Measurements from ENCODE around the gene MAPK10.

MAPK10 gene

DNA sequence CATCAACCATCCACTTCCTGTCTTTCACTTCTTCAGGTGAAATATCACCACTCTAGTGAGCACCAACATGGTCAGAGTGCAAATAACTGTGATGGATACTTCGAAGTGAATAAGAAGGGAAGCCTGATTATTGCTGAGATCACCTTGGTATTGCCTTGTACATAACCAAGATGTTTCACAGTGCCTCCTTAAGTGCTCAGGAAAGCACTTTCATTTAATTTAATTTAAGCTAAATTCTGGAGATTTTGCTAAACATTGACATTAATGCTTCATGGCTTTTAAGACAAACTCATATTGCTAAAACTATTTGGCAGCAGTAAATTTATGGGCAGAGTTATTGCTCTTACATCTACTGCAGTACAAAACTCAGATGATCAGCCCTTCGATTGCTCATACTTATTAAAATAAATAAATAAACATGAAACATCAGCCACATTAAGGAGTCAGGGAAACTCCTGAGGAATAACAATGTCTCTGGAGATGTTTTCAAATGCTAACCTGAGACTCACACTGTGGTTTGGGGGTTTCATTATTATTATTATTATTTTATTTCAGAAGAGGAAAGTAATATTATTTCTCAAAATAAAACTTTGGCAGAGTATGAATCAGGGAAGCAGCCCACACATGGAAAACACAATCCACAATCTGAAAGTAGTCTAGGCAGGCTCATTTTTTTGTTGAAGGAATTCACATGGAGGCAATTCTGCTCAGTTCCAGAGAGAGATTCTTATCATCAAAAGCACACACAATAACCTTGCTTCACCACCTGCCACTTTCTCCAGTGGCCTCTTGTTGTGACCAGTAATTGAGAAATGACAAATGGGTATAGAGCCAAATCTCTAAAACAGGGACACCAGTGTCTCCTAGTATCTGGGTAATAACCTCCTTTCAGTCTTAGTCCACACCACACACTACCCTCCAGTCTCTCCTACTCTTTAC lies 344.2 kb downstream of the MAPK10 start:
- DNase-seq = peak; percentile 19 to 76
- Histone ChIP-seq H2BK5ac (ENCODE audit: low read depth, low read length, poor library complexity) (no peak overlapping the region), H3K27ac (ENCODE audit: low read depth, low read length) (no peak overlapping the region), H4K91ac (ENCODE audit: low read depth, low read length) (no peak overlapping the region), H3K79me2 (ENCODE audit: control insufficient read depth, insufficient read depth, low read length, poor library complexity) (no peaks in the 10 kb centered on the region), H2AFZ (ENCODE audit: insufficient read depth, low read length, poor library complexity) (no peak overlapping the region), H3K4me2 (ENCODE audit: low read length) (no peak overlapping the region), H2BK12ac (ENCODE audit: low read length) (no peak overlapping the region), H3K4me3 (ENCODE audit: low read depth, low read length) (no peak overlapping the region), H3K18ac (ENCODE audit: low read length) (no peak overlapping the region), H3K36me3 (ENCODE audit: control insufficient read depth in 1 of 2, insufficient read depth in 2 of 2, low read length in 2 of 2) (no peaks in the 10 kb centered on the region), H3K79me1 (ENCODE audit: low read length) (no peaks in the 10 kb centered on the region), H3K9me3 (ENCODE audit: insufficient read depth, low read depth, low read length) (no peaks in the 10 kb centered on the region), H3K23ac (ENCODE audit: low read length) (no peak overlapping the region), H3K4me1 (ENCODE audit: control insufficient read depth in 1 of 2, insufficient read depth in 2 of 2, low read length in 2 of 2) (peaks cover 0 to 5% of the 10 kb centered on the region in 2 experiments), H4K12ac (ENCODE audit: low read depth, low read length) (no peak overlapping the region), H2AK5ac (ENCODE audit: low read length) (no peak overlapping the region), H3K9ac (ENCODE audit: low read length) (no peak overlapping the region), H3K4ac (ENCODE audit: low read depth, low read length) (no peak overlapping the region), H3K27me3 (ENCODE audit: insufficient read depth, low read length) (no peaks in the 10 kb centered on the region), H4K8ac (ENCODE audit: low read depth, low read length) (no peak overlapping the region), H2BK120ac (ENCODE audit: insufficient read depth, low read length, poor library complexity) (no peak overlapping the region), H3K14ac (ENCODE audit: low read length) (no peak overlapping the region)
- no CpG with 5 or more reads among the region's 2 CpGs for WGBS (ENCODE audit: extremely low coverage, insufficient coverage, insufficient read length)

DNA sequence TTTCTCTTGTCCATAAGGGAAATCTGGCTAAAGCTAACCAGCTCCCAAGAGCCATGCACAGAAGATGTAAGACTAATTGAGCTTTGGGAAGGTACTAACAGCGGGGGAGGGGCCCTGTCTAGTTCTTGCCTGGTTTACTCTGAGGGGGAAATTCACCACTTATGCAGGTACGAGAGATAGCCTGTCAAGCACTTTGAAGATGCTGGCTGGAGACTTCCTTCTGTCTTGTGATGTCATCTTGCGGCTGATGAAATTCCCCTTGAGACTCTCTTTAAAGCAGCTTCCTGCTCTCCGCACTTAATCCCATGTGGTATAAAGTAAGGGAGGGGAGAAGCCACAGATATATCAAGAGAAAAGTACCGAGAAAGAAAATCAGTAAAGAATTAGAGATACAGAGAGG lies 345.3 kb downstream of the MAPK10 start:
- Histone ChIP-seq H3K9ac (ENCODE audit: low read length) (no peak overlapping the region), H4K12ac (ENCODE audit: low read depth, low read length) (no peak overlapping the region), H3K4me1 (ENCODE audit: control insufficient read depth in 1 of 2, insufficient read depth in 2 of 2, low read length in 2 of 2) (peaks cover 0 to 5% of the 10 kb centered on the region in 2 experiments), H3K27ac (ENCODE audit: low read depth, low read length) (no peak overlapping the region), H2AK5ac (ENCODE audit: low read length) (no peak overlapping the region), H3K9me3 (ENCODE audit: insufficient read depth, low read depth, low read length) (no peaks in the 10 kb centered on the region), H2BK12ac (ENCODE audit: low read length) (no peak overlapping the region), H3K4ac (ENCODE audit: low read depth, low read length) (no peak overlapping the region), H3K27me3 (ENCODE audit: insufficient read depth, low read length) (no peaks in the 10 kb centered on the region), H3K4me2 (ENCODE audit: low read length) (no peak overlapping the region), H2BK120ac (ENCODE audit: insufficient read depth, low read length, poor library complexity) (no peak overlapping the region), H3K4me3 (ENCODE audit: low read depth, low read length) (no peak overlapping the region), H4K8ac (ENCODE audit: low read depth, low read length) (no peak overlapping the region), H2BK5ac (ENCODE audit: low read depth, low read length, poor library complexity) (no peak overlapping the region), H4K91ac (ENCODE audit: low read depth, low read length) (no peak overlapping the region), H3K79me2 (ENCODE audit: control insufficient read depth, insufficient read depth, low read length, poor library complexity) (no peaks in the 10 kb centered on the region), H3K18ac (ENCODE audit: low read length) (no peak overlapping the region), H3K23ac (ENCODE audit: low read length) (no peak overlapping the region), H3K79me1 (ENCODE audit: low read length) (no peaks in the 10 kb centered on the region), H2AFZ (ENCODE audit: insufficient read depth, low read length, poor library complexity) (no peak overlapping the region), H3K14ac (ENCODE audit: low read length) (no peak overlapping the region), H3K36me3 (ENCODE audit: control insufficient read depth in 1 of 2, insufficient read depth in 2 of 2, low read length in 2 of 2) (no peaks in the 10 kb centered on the region)
- WGBS (ENCODE audit: extremely low coverage, insufficient coverage, insufficient read length) = no CpG with 5 or more reads among the region's 5 CpGs
- peak; percentile 37 to 92 for DNase-seq

DNA sequence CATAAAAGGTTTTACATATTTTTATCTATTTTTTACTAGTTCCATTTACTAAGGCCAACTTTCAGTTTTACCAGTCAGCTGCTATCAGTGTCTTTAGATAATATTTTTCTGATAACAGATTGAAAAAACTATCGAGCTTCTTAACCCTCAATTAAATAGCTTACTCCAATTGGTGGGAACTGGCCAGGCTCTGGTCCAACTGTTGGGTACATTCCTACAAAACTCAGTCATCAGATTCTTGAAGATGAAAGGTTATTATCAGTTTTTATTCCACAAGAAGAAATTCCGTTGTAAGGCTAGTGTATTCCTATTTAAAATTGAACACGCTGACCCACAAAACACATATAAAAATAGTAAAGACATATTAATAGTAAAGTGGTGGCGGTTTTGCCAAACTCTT lies 346.2 kb downstream of the MAPK10 start:
- Histone ChIP-seq H3K79me2 (ENCODE audit: control insufficient read depth, insufficient read depth, low read length, poor library complexity) (no peaks in the 10 kb centered on the region), H2BK120ac (ENCODE audit: insufficient read depth, low read length, poor library complexity) (no peak overlapping the region), H3K79me1 (ENCODE audit: low read length) (no peaks in the 10 kb centered on the region), H3K18ac (ENCODE audit: low read length) (no peak overlapping the region), H2AFZ (ENCODE audit: insufficient read depth, low read length, poor library complexity) (no peak overlapping the region), H3K9me3 (ENCODE audit: insufficient read depth, low read depth, low read length) (no peaks in the 10 kb centered on the region), H3K4me1 (ENCODE audit: control insufficient read depth in 1 of 2, insufficient read depth in 2 of 2, low read length in 2 of 2) (peaks cover 0 to 5% of the 10 kb centered on the region in 2 experiments), H3K14ac (ENCODE audit: low read length) (no peak overlapping the region), H3K4me3 (ENCODE audit: low read depth, low read length) (no peak overlapping the region), H3K36me3 (ENCODE audit: control insufficient read depth in 1 of 2, insufficient read depth in 2 of 2, low read length in 2 of 2) (no peaks in the 10 kb centered on the region), H3K23ac (ENCODE audit: low read length) (no peak overlapping the region), H4K12ac (ENCODE audit: low read depth, low read length) (no peak overlapping the region), H2AK5ac (ENCODE audit: low read length) (no peak overlapping the region), H4K8ac (ENCODE audit: low read depth, low read length) (no peak overlapping the region), H3K9ac (ENCODE audit: low read length) (no peak overlapping the region), H4K91ac (ENCODE audit: low read depth, low read length) (no peak overlapping the region), H3K4me2 (ENCODE audit: low read length) (no peak overlapping the region), H2BK12ac (ENCODE audit: low read length) (no peak overlapping the region), H3K4ac (ENCODE audit: low read depth, low read length) (no peak overlapping the region), H3K27me3 (ENCODE audit: insufficient read depth, low read length) (no peaks in the 10 kb centered on the region), H2BK5ac (ENCODE audit: low read depth, low read length, poor library complexity) (no peak overlapping the region), H3K27ac (ENCODE audit: low read depth, low read length) (no peak overlapping the region)
- no CpG with 5 or more reads among the region's 4 CpGs for WGBS (ENCODE audit: extremely low coverage, insufficient coverage, insufficient read length)
- peak in 1 of 2 donors; percentile 9 for DNase-seq

DNA sequence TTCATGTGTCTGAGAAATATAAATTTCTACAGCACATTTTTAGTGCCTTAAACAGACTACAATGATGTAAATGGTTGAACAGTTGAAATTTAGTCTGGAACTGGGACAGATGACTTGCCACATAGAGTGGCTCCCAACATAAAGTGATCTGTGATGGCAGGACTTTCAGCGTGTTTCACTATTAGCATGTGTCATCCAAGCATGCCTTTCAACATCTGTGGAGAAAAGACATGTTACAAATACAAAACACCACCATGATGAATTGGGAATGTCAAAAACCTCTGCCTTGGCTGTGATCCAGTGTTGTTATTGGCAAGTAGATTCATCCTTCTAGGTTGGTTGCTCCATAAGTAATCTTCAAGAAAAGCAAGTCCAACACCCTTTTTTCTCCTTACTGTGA lies 348.7 kb downstream of the MAPK10 start:
- Histone ChIP-seq H3K4me2 (ENCODE audit: low read length) (no peak overlapping the region), H3K9ac (ENCODE audit: low read length) (no peak overlapping the region), H3K27ac (ENCODE audit: low read depth, low read length) (no peak overlapping the region), H3K18ac (ENCODE audit: low read length) (no peak overlapping the region), H4K8ac (ENCODE audit: low read depth, low read length) (no peak overlapping the region), H4K12ac (ENCODE audit: low read depth, low read length) (no peak overlapping the region), H3K27me3 (ENCODE audit: insufficient read depth, low read length) (no peaks in the 10 kb centered on the region), H2AK5ac (ENCODE audit: low read length) (no peak overlapping the region), H3K79me2 (ENCODE audit: control insufficient read depth, insufficient read depth, low read length, poor library complexity) (no peaks in the 10 kb centered on the region), H3K14ac (ENCODE audit: low read length) (no peak overlapping the region), H4K91ac (ENCODE audit: low read depth, low read length) (no peak overlapping the region), H3K4me3 (ENCODE audit: low read depth, low read length) (no peak overlapping the region), H2AFZ (ENCODE audit: insufficient read depth, low read length, poor library complexity) (no peak overlapping the region), H2BK12ac (ENCODE audit: low read length) (no peak overlapping the region), H3K23ac (ENCODE audit: low read length) (no peak overlapping the region), H3K9me3 (ENCODE audit: insufficient read depth, low read depth, low read length) (peaks cover 2% of the 10 kb centered on the region), H2BK120ac (ENCODE audit: insufficient read depth, low read length, poor library complexity) (no peak overlapping the region), H3K4me1 (ENCODE audit: control insufficient read depth in 1 of 2, insufficient read depth in 2 of 2, low read length in 2 of 2) (peaks cover 0 to 5% of the 10 kb centered on the region in 2 experiments), H2BK5ac (ENCODE audit: low read depth, low read length, poor library complexity) (no peak overlapping the region), H3K79me1 (ENCODE audit: low read length) (no peaks in the 10 kb centered on the region), H3K36me3 (ENCODE audit: control insufficient read depth in 1 of 2, insufficient read depth in 2 of 2, low read length in 2 of 2) (no peaks in the 10 kb centered on the region), H3K4ac (ENCODE audit: low read depth, low read length) (no peak overlapping the region)
- DNase-seq = peak; percentile 48 to 79
- no CpG with 5 or more reads among the region's 1 CpG for WGBS (ENCODE audit: extremely low coverage, insufficient coverage, insufficient read length)
